ENCODE data around the gene PYROXD2. TPM values are rescaled to one million over a fixed set of nuclear protein-coding genes. Genes with fewer than 3 reads are reported as not detected.

PYROXD2 gene
- polyA plus RNA-seq, 1 of the 3 experiments (the other 2 are of a cell fraction): 26.7 TPM

GRCh38 chr10:98399784-98400183, 15.2 kb downstream of the PYROXD2 start:
- H3K9me2 ChIP-seq: no peaks in the 10 kb centered on the region
- DNase-seq: no peak
- H3K79me2 ChIP-seq (ENCODE audit: insufficient read depth): no peaks in the 10 kb centered on the region
- ChIA-PET POLR2A (no interaction called here), CTCF (interaction anchor here (0.7 kb wide), 1 partner anchor 30 kb away, joined by 3 read pairs; no protein-coding TSS in a partner anchor)
- H3K36me3 ChIP-seq (replicated peaks in 1 of 2; ENCODE audit: control insufficient read depth in 1 of 2, insufficient read depth in 2 of 2, low read length in 1 of 2): peaks cover 0 to 8% of the 10 kb centered on the region in 2 experiments
- no peaks in the 10 kb centered on the region for H3K27me3 ChIP-seq (ENCODE audit: insufficient read depth)
- no peaks in the 10 kb centered on the region for H3K9me3 ChIP-seq
- 93% methylated on average over 8 of the region's 9 CpGs for WGBS (ENCODE audit: low lambda C conversion rate)
- no peak overlapping the region for H3K27ac ChIP-seq (ENCODE audit: low read depth in 2 of 2, low read length in 1 of 2)
- H3F3A ChIP-seq (replicated peaks; ENCODE audit: insufficient read depth): no peaks in the 10 kb centered on the region
- H3K4me3 ChIP-seq (ENCODE audit: low read depth in 2 of 2, low read length in 1 of 2): no peak overlapping the region
- H3K4me2 ChIP-seq: no peak overlapping the region
- no peak overlapping the region for H2AFZ ChIP-seq (ENCODE audit: low read depth)
- H4K20me1 ChIP-seq (ENCODE audit: insufficient read depth): no peaks in the 10 kb centered on the region
- TF ChIP-seq MXI1 (IDR thresholded peaks at IDR 0.05; ENCODE audit: low read depth, low read length) (no peak), TAF1 (IDR thresholded peaks at IDR 0.05; ENCODE audit: borderline replicate concordance, low read depth, low read length) (no peak), MAX (IDR thresholded peaks at IDR 0.05; ENCODE audit: low read depth) (no peak), FOSL2 (IDR thresholded peaks at IDR 0.05; ENCODE audit: borderline replicate concordance, low read depth) (no peak), SIN3A (IDR thresholded peaks at IDR 0.05; ENCODE audit: borderline replicate concordance, low read depth, low read length) (no peak), USF2 (IDR thresholded peaks at IDR 0.05; ENCODE audit: borderline replicate concordance, low read depth, low read length) (no peak), EP300 (IDR thresholded peaks at IDR 0.05; ENCODE audit: borderline replicate concordance in 1 of 2, low read depth in 1 of 2, low read length in 1 of 2) (no peak), IRF3 (IDR thresholded peaks at IDR 0.05; ENCODE audit: low read depth, low read length) (no peak), ZBTB33 (IDR thresholded peaks at IDR 0.05; ENCODE audit: borderline replicate concordance, low read depth) (no peak), PBX3 (IDR thresholded peaks at IDR 0.05) (no peak), GATA2 (CRISPR knock-in tag; IDR thresholded peaks at IDR 0.05) (no peak), FOXM1 (IDR thresholded peaks at IDR 0.05; ENCODE audit: low read depth) (no peak), RCOR1 (IDR thresholded peaks at IDR 0.05; ENCODE audit: low read length) (no peak), TCF12 (IDR thresholded peaks at IDR 0.05) (no peak), NFIC (IDR thresholded peaks at IDR 0.05; ENCODE audit: borderline replicate concordance) (no peak), YY1 (IDR thresholded peaks at IDR 0.05; ENCODE audit: low read depth) (no peak), USF1 (IDR thresholded peaks at IDR 0.05; ENCODE audit: borderline replicate concordance, low read depth) (no peak)
- H3K9ac ChIP-seq: no peak overlapping the region
- H3K4me1 ChIP-seq (ENCODE audit: control insufficient read depth in 1 of 2, insufficient read depth in 2 of 2, low read depth in 1 of 2, low read length in 1 of 2): peaks cover 2 to 13% of the 10 kb centered on the region in 2 experiments; a peak in 3 of 4 replicates
